Right lobe of liver (tissue), 4 donors: ENCODE data around the gene ARHGDIB.

Experiments used
- POLR2A ChIP-seq: fragments of 450-650 bp; IDR thresholded peaks from one replicate; pipeline ENCODE4 v1.6.1; 2017; ENCODE audit warnings: antibody characterized with exemption, mild to moderate bottlenecking
- TF ChIP-seq, protein P1 (sequence below), 4 donors: fragments of 200-600 bp in 3 of 4; fragments of 450-650 bp in 1 of 4; IDR thresholded peaks; one replicate each; pipeline versions ENCODE4 v1.5.1 to v1.8.0; 2016 to 2022; ENCODE audit warnings: antibody characterized with exemption in 4 of 4, mild to moderate bottlenecking in 2 of 4
- donor health status: DM: no; HTN: no; CAD: no.
- donor health status: DM: no; HTN: no; CAD: no.
- donor health status: DM: no; HTN: yes; CAD: no.

DNA sequence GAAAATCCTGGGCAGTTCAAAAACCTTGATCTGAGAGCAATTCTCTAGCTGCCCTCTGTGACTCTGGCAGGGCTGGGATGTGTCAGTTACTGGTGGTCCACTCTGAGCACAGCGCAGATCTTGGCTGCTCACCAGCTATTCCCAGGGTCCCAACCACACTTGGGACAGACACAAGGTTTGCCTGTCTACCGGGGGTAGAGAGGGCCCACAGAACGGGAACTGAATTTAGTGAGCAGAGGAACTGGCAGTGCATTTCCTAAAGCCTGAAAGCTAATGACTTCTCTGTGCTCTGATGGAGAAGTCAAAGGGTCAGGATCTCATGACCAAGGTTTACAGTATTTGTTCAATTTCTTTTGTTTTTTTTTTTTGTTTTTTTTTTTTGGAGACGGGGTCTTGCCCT lies 14.1 kb upstream of the ARHGDIB start:
- TF ChIP-seq, protein P1, sequence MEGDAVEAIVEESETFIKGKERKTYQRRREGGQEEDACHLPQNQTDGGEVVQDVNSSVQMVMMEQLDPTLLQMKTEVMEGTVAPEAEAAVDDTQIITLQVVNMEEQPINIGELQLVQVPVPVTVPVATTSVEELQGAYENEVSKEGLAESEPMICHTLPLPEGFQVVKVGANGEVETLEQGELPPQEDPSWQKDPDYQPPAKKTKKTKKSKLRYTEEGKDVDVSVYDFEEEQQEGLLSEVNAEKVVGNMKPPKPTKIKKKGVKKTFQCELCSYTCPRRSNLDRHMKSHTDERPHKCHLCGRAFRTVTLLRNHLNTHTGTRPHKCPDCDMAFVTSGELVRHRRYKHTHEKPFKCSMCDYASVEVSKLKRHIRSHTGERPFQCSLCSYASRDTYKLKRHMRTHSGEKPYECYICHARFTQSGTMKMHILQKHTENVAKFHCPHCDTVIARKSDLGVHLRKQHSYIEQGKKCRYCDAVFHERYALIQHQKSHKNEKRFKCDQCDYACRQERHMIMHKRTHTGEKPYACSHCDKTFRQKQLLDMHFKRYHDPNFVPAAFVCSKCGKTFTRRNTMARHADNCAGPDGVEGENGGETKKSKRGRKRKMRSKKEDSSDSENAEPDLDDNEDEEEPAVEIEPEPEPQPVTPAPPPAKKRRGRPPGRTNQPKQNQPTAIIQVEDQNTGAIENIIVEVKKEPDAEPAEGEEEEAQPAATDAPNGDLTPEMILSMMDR (IDR thresholded peaks at IDR 0.05), result no peak
- TF ChIP-seq POLR2A, result no peak
